ENCODE results near the gene SLC4A5. TPM values are rescaled to one million over a fixed set of nuclear protein-coding genes. Genes with fewer than 3 reads are reported as not detected.

SLC4A5 gene
- total and polyA plus RNA-seq, 2 experiments from 2014 or later = 1.5 to 9.0 TPM

DNA sequence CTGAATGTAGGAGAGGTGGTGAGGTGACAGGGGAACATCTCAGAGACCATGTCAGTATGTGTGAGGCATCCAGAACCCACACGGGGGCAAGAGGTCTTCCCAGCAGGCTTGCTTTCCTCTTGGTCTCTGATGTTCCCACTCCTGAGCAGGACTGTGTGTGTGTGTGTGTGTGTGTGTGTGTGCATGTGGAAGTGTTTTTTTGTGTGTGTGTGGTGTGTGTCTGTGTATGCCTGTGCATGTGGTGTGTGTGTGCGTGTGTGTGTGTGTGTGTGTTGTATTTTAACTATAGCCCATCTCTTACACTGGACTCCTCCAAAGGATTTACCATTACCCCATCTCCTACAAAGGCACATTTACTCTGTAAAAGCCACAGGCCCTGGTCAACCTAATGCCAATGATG lies 40.4 kb downstream of the SLC4A5 start:
- no peaks in the 10 kb centered on the region for H3K4me1 ChIP-seq (ENCODE audit: low read depth)
- H3K9me3 ChIP-seq (ENCODE audit: low read depth) = no peaks in the 10 kb centered on the region
- H3K27me3 ChIP-seq = no peaks in the 10 kb centered on the region
- H3K36me3 ChIP-seq = no peaks in the 10 kb centered on the region
- no peak overlapping the region for H3K27ac ChIP-seq
- TF ChIP-seq, protein P1, sequence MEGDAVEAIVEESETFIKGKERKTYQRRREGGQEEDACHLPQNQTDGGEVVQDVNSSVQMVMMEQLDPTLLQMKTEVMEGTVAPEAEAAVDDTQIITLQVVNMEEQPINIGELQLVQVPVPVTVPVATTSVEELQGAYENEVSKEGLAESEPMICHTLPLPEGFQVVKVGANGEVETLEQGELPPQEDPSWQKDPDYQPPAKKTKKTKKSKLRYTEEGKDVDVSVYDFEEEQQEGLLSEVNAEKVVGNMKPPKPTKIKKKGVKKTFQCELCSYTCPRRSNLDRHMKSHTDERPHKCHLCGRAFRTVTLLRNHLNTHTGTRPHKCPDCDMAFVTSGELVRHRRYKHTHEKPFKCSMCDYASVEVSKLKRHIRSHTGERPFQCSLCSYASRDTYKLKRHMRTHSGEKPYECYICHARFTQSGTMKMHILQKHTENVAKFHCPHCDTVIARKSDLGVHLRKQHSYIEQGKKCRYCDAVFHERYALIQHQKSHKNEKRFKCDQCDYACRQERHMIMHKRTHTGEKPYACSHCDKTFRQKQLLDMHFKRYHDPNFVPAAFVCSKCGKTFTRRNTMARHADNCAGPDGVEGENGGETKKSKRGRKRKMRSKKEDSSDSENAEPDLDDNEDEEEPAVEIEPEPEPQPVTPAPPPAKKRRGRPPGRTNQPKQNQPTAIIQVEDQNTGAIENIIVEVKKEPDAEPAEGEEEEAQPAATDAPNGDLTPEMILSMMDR (IDR thresholded peaks at IDR 0.05; ENCODE audit: low read depth, low read length) = no peak
- H3K4me3 ChIP-seq = no peak overlapping the region
- DNase-seq (ENCODE audit: low read depth in 1 of 2, low spot score in 1 of 2) = no peak

GRCh38 chr2:74301262-74301661 lies 42.0 kb downstream of the SLC4A5 start:
- H3K27me3 ChIP-seq = no peaks in the 10 kb centered on the region
- no peak overlapping the region for H3K4me3 ChIP-seq
- no peak overlapping the region for H3K27ac ChIP-seq
- no peak for DNase-seq (ENCODE audit: low read depth in 1 of 2, low spot score in 1 of 2)
- TF ChIP-seq, protein P1 (IDR thresholded peaks at IDR 0.05; ENCODE audit: low read depth, low read length) = no peak
- no peaks in the 10 kb centered on the region for H3K9me3 ChIP-seq (ENCODE audit: low read depth)
- H3K4me1 ChIP-seq (ENCODE audit: low read depth) = no peaks in the 10 kb centered on the region
- no peaks in the 10 kb centered on the region for H3K36me3 ChIP-seq

DNA sequence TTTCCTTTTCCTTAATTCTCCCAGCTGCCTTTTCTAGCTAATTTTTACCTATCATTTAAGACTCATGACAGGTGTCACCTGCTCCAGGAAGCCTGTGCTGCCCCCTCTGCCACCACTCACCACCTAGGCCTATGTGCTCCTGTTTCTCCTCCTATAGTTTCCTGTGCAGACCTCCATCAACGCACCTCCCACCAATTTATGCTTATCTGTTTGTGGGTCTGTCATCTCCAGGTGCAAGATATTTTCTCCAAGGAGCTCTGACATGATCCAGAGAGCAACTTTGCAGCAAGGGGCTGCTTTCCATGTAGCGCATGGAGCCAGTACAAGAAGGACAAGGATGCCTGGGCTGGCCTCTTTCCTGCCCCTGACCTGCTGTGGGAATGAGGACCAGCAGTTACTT lies 42.7 kb downstream of the SLC4A5 start:
- H3K9me3 ChIP-seq (ENCODE audit: low read depth) = no peaks in the 10 kb centered on the region
- no peak overlapping the region for H3K27ac ChIP-seq
- TF ChIP-seq, protein P1 (IDR thresholded peaks at IDR 0.05; ENCODE audit: low read depth, low read length) = no peak
- H3K36me3 ChIP-seq = no peaks in the 10 kb centered on the region
- H3K27me3 ChIP-seq = no peaks in the 10 kb centered on the region
- H3K4me1 ChIP-seq (ENCODE audit: low read depth) = no peaks in the 10 kb centered on the region
- DNase-seq (ENCODE audit: low read depth in 1 of 2, low spot score in 1 of 2) = no peak
- H3K4me3 ChIP-seq = no peak overlapping the region

DNA sequence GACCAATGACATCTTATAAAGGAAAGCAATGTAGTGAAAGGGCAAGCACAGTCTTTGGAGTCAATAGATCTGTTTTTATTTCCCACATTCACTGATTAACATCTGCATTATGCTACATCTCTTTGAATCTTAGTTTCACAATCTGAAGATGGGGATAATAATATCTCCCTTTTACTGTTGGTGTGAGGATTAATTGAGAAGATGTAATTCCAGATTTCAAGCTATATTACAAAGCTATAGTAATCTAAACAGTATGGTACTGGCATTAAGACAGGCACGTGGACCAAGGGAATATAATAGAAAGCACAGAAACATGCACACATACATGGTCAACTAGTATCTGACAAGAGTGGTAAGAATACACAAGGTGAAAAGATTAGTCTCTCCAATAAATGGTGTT lies 45.3 kb downstream of the SLC4A5 start:
- TF ChIP-seq, protein P1 (IDR thresholded peaks at IDR 0.05; ENCODE audit: low read depth, low read length) = no peak
- Histone ChIP-seq H3K36me3 (no peaks in the 10 kb centered on the region), H3K9me3 (ENCODE audit: low read depth) (no peaks in the 10 kb centered on the region), H3K4me3 (no peak overlapping the region), H3K27ac (no peak overlapping the region), H3K27me3 (no peaks in the 10 kb centered on the region), H3K4me1 (ENCODE audit: low read depth) (peaks cover 4% of the 10 kb centered on the region)
- no peak for DNase-seq (ENCODE audit: low read depth in 1 of 2, low spot score in 1 of 2)

DNA sequence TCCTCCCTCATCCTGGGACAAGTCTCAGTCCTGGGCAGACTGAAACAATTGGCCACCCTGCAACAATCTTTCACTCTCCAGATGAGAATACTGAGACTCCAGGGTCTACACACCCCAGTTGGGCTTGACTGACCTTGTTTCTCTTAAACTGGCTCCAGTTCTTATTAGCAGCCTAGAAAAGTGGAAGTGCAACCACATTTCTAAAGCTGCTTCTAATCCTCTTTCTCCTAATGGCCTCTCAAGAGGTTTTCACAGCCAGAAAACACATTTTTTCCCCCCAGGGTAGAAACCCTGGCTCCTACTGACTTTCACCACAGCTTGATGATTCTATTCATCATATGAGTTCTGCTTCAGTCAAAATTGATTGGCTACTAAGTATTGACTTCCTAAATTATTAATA lies 45.8 kb downstream of the SLC4A5 start:
- H3K4me1 ChIP-seq (ENCODE audit: low read depth) = peaks cover 4% of the 10 kb centered on the region
- TF ChIP-seq, protein P1 (IDR thresholded peaks at IDR 0.05; ENCODE audit: low read depth, low read length) = no peak
- no peak overlapping the region for H3K4me3 ChIP-seq
- no peaks in the 10 kb centered on the region for H3K9me3 ChIP-seq (ENCODE audit: low read depth)
- H3K36me3 ChIP-seq = no peaks in the 10 kb centered on the region
- H3K27ac ChIP-seq = no peak overlapping the region
- no peaks in the 10 kb centered on the region for H3K27me3 ChIP-seq
- no peak for DNase-seq (ENCODE audit: low read depth in 1 of 2, low spot score in 1 of 2)
